Anterior cingulate cortex (tissue), 58 donors: ENCODE results near the gene DIRAS1.

Experiments used
- DNase-seq, 58 donors: peaks; one replicate each; lab custom pipeline; 2025; lab: John Stamatoyannopoulos, UW

DIRAS1 gene

GRCh38 chr19:2729943-2730818, 9.0 kb upstream of the DIRAS1 start:
- no peak for DNase-seq

GRCh38 chr19:2728783-2729387, 7.7 kb upstream of the DIRAS1 start:
- no peak for DNase-seq

- DNase-seq: no peak
Observed at GRCh38 chr19:2727640-2727944, 6.4 kb upstream of the DIRAS1 start.

GRCh38 chr19:2726904-2727639, 5.9 kb upstream of the DIRAS1 start:
- no peak for DNase-seq

- no peak for DNase-seq
Observed at GRCh38 chr19:2726160-2726855, 5.1 kb upstream of the DIRAS1 start.

GRCh38 chr19:2724148-2724557, 3.0 kb upstream of the DIRAS1 start:
- no peak for DNase-seq

GRCh38 chr19:2723747-2724146, 2.6 kb upstream of the DIRAS1 start:
- DNase-seq: no peak

GRCh38 chr19:2723345-2723715, 2.2 kb upstream of the DIRAS1 start:
- DNase-seq: no peak

- peak in 46 of 58 donors; percentile 11 to 92 (median 56) for DNase-seq
Observed at GRCh38 chr19:2722541-2723344, 1.6 kb upstream of the DIRAS1 start.

- peak in 1 of 58 donors; percentile 42 for DNase-seq
Observed at GRCh38 chr19:2721570-2722540, 683 bp upstream of the DIRAS1 start.

GRCh38 chr19:2719920-2720776, 1.0 kb downstream of the DIRAS1 start:
- DNase-seq: peak in 46 of 58 donors; percentile 15 to 79 (median 50)

- no peak for DNase-seq
Observed at GRCh38 chr19:2719232-2719735, 1.9 kb downstream of the DIRAS1 start.

GRCh38 chr19:2717638-2718541, 3.3 kb downstream of the DIRAS1 start:
- DNase-seq: peak in 2 of 58 donors; percentile 14 to 20

GRCh38 chr19:2716722-2717637, 4.2 kb downstream of the DIRAS1 start:
- no peak for DNase-seq

GRCh38 chr19:2716275-2716650, 4.9 kb downstream of the DIRAS1 start:
- no peak for DNase-seq
